HG02623 (cell line): ENCODE results near the gene MRPL52.
"Not testable (repeated sequence)": the region's sequence is repeated elsewhere in the genome, so short reads cannot be mapped to it uniquely, and the experiment has no call there.

Experiments used
- ATAC-seq: cut with Tn5 transposase; IDR thresholded peaks from one replicate; pipeline ENCODE4 v1.9.1; 2021; ENCODE audit warnings: moderate library complexity; ENCODE audit not compliant: unreplicated experiment

MRPL52 gene

DNA sequence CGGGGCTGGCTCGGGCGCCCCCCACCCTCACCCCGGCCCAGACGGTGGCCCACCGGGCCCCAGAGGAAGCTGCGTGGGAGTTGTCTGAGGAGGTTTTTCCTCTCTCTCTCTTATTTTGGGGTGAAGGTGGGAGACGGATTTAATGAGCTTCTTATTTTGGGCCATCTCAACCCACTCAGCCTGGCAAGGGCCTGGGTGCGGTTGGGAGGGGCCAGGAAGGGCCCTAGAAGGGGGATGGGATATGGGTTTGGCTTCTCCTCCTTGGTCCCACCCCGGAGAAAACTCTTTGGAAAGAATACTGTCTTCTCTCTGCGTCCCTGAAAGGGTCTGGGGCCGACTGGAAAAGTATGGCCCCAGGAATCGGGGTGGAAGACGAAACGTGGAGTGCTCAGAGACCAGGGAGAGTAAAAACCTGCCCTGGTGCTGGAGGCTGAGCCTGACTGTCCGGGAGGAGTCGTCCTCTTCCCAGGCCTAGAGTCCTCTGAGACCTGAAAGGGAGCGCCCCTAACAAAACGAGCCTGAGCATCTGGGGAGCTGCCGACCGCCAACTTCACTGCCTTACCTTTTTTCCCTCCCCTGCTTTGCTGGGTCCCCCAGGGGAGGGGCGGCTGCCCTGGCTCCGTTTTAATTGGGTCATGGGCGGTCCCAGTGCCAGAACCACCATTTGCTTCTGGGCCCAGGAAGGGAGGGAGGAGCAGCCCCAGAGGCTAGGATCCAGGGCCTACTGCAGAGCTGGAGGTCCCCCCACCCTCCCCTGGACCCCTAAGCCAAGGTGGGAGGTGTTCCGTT is 8.3 kb downstream of the MRPL52 start:
- ATAC-seq: no peak

DNA sequence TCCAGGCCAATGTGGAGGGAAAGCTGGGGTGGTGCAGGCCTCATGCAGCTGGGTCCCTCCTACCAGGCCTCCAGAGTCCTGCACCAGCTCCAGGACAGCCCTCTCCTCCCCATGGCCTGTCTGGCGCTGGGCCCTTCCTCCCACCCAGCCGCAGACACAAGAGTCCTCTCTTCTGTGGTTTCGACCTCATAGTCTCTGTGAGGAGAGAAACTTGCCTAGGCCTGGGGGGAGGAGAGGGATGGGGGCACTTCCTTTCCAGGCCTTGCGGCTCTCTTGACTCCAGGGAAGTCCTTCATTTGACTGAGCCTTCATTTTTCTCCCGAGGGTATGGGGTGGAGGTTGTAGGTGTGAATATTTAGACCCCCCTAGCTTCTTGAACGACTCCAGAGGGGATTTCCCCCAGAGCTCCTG is 8.9 kb downstream of the MRPL52 start:
- ATAC-seq: no peak

DNA sequence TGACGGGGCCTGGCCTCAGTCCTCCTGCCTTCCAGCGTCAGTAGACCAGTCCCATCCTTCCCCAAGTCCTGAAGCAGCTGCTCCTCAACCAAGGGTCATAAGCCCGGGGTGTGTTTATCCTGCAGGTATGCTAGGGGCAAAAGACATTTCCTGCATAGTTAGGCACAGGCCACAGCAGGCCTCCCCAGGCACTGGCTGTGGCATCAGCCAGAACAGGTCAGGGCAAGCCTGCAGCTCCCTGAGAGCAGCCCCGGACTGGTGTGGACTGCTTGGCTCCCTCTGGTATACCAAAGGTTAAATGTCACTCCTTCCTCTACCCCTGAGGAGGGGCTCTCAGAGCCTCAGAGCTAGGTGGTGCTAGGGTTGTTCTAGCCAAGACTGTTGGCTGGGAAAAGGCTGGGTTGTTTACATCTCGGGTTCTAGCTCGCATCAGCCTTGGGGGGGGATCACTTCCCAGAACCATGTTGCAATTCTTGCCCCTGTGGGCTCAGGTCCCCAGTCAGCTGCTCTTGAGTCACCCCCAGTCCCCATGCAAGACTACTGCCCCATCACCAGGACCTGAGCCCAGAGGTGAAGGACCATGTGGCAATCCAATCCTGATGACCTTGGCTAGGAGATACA is 9.6 kb downstream of the MRPL52 start:
- no peak for ATAC-seq

DNA sequence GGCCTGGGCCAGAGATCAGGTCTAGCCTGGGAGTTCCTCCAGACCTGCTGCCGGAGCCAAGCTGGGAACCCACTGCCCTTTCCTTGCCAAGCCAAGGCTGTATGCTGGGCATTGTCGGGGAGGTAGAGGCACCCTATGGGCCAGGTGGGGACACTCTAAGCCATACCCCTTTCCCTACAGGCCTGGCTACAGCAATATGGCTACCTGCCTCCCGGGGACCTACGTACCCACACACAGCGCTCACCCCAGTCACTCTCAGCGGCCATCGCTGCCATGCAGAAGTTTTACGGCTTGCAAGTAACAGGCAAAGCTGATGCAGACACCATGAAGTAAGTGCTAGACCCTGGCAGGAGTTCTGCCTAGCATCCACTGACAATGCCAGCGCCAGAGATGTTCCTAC is 11.6 kb downstream of the MRPL52 start:
- ATAC-seq: no peak

DNA sequence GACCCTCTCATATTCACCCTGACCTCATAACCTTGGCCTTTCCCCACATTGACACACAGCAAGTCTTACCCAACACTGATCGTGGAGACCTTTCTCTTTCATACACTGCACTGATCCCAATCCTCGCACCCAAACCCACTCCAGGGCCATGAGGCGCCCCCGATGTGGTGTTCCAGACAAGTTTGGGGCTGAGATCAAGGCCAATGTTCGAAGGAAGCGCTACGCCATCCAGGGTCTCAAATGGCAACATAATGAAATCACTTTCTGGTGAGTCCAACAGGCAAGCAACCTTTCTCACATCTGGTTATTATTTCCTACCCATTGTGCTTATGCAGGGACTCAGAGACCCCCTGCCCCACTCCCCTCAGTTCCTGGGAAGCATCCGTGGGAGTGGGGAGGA is 12.1 kb downstream of the MRPL52 start:
- no peak for ATAC-seq

DNA sequence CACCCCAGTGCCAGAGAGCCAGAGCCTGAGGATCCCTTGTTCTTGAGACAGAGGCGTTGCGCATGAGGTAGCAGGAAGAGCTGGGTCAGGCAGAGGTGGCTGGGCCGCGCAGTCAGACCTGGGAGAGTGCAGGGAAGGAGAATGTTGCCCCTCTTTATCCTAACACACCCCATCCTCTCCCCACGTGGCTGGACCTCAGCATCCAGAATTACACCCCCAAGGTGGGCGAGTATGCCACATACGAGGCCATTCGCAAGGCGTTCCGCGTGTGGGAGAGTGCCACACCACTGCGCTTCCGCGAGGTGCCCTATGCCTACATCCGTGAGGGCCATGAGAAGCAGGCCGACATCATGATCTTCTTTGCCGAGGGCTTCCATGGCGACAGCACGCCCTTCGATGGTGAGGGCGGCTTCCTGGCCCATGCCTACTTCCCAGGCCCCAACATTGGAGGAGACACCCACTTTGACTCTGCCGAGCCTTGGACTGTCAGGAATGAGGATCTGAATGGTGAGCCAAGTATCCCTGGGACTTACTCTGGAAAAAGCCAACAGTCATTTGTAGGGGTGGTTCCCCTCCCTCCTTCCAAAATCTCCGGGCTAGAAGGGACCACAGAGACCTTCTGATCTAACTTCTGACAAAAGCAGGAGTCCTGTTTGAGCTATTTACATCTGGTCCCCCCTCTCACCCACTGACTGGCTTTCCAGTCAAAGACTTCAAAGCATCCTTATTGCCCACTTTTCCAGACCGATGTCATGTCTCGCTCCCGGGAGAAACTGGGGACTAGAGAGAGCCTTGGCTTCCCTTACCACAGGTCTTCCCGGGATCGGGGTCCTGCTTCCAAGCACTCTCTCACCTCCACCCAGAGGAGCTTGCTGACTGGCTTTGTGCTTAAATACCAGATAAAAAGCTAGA is 12.8 kb downstream of the MRPL52 start:
- no peak for ATAC-seq

DNA sequence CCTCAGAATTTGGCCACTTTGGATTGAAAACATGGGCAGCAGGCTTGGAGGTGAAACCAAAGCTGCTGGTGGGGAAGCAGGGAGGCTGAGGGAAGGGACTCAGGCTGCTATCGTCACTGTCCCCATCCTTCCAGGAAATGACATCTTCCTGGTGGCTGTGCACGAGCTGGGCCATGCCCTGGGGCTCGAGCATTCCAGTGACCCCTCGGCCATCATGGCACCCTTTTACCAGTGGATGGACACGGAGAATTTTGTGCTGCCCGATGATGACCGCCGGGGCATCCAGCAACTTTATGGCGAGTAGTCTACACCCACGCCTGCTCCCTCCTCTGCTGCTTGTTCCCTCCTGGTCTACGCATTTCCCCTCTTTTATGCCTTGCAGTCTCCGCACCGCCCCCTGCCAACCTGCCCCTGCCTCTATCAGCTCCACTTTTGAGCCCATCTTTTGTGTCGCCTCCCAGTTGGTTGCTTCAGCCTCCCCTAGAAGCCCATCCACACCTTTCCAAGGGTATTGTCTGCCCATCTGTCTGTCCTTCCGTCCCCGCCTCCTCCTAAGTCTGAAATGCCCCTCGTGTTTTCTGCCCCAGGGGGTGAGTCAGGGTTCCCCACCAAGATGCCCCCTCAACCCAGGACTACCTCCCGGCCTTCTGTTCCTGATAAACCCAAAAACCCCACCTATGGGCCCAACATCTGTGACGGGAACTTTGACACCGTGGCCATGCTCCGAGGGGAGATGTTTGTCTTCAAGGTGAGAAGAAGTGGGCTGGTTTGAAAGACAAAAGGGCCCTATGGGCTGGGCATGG is 13.6 kb downstream of the MRPL52 start:
- no peak for ATAC-seq

DNA sequence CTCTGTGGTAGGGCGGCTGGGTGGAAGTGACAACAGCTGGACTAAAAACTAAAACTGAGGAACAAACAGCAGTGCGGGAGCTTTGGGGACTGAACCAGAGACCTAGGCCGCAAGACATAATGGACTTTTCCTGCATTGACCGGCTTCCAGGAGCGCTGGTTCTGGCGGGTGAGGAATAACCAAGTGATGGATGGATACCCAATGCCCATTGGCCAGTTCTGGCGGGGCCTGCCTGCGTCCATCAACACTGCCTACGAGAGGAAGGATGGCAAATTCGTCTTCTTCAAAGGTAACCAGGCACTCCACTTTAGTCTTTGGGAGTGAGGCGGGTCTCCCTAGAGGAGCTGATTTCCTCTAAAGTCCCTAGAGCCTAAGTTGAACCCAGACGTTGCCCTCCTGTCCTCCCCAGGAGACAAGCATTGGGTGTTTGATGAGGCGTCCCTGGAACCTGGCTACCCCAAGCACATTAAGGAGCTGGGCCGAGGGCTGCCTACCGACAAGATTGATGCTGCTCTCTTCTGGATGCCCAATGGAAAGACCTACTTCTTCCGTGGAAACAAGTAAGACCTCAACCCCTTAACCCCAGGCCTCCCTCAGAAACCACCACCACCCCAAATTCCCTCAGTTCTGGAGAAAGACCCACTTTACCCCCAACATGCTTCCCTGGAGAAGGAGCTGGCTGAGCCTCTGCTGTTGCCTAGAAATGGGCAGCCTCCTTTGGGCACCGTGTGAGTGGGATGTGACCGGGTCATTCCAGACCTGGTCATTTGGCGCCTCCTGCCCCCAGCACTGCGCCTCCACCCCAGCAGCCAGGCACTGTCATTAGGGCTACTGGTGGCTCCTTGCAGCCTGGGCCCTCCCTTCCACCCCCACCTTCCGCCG is 14.8 kb downstream of the MRPL52 start:
- no peak for ATAC-seq

DNA sequence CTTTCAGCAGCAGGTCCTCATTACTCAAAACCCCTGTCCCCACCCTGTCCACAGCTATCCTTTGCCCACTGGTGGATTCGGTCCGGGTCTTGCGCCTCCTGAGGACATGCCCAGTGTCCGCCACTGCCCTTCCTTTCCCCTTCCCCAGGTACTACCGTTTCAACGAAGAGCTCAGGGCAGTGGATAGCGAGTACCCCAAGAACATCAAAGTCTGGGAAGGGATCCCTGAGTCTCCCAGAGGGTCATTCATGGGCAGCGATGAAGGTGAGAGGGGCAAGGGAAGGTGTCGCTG is 15.4 kb downstream of the MRPL52 start:
- no peak for ATAC-seq

DNA sequence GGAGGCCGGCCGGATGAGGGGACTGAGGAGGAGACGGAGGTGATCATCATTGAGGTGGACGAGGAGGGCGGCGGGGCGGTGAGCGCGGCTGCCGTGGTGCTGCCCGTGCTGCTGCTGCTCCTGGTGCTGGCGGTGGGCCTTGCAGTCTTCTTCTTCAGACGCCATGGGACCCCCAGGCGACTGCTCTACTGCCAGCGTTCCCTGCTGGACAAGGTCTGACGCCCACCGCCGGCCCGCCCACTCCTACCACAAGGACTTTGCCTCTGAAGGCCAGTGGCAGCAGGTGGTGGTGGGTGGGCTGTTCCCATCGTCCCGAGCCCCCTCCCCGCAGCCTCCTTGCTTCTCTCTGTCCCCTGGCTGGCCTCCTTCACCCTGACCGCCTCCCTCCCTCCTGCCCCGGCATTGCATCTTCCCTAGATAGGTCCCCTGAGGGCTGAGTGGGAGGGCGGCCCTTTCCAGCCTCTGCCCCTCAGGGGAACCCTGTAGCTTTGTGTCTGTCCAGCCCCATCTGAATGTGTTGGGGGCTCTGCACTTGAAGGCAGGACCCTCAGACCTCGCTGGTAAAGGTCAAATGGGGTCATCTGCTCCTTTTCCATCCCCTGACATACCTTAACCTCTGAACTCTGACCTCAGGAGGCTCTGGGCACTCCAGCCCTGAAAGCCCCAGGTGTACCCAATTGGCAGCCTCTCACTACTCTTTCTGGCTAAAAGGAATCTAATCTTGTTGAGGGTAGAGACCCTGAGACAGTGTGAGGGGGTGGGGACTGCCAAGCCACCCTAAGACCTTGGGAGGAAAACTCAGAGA is 16.3 kb downstream of the MRPL52 start:
- no peak for ATAC-seq

DNA sequence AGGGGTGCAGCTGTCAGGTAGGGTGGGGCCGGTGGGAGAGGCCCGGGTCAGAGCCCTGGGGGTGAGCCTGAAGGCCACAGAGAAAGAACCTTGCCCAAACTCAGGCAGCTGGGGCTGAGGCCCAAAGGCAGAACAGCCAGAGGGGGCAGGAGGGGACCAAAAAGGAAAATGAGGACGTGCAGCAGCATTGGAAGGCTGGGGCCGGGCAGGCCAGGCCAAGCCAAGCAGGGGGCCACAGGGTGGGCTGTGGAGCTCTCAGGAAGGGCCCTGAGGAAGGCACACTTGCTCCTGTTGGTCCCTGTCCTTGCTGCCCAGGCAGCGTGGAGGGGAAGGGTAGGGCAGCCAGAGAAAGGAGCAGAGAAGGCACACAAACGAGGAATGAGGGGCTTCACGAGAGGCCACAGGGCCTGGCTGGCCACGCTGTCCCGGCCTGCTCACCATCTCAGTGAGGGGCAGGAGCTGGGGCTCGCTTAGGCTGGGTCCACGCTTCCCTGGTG is 17.2 kb downstream of the MRPL52 start:
- no peak for ATAC-seq

DNA sequence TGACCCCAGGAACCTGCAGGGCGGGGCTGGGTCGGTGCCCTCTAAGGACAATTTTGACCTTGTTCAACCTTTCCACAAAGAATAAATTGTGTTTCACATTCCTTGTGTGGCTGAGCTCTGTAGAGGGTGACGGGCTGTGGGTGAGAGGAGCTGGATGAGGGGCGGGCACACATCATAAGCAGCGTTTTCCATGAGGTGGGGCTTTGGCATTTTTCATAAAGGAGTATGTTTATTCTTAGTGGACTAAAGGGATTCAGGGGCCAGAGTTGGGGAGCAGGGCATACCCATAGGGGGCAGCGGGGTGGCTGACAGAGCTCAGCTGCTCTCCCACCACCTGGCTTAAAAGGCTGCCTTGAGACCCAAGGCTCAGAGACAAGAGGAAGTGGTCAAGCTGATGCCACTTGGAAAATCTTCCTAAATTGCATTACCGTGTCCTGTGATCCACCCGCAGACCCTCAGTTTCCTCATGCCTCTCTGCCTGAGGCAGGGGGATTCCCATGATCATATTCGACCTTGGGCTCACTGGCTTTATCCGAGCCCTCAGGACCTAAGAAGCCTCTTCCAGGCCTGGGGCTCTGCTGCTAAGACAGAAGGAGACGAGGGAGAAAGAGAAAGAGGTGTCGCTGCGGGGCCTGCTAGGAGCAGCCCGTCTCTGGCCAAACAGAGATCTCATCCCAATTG is 18.1 kb downstream of the MRPL52 start:
- no peak for ATAC-seq

DNA sequence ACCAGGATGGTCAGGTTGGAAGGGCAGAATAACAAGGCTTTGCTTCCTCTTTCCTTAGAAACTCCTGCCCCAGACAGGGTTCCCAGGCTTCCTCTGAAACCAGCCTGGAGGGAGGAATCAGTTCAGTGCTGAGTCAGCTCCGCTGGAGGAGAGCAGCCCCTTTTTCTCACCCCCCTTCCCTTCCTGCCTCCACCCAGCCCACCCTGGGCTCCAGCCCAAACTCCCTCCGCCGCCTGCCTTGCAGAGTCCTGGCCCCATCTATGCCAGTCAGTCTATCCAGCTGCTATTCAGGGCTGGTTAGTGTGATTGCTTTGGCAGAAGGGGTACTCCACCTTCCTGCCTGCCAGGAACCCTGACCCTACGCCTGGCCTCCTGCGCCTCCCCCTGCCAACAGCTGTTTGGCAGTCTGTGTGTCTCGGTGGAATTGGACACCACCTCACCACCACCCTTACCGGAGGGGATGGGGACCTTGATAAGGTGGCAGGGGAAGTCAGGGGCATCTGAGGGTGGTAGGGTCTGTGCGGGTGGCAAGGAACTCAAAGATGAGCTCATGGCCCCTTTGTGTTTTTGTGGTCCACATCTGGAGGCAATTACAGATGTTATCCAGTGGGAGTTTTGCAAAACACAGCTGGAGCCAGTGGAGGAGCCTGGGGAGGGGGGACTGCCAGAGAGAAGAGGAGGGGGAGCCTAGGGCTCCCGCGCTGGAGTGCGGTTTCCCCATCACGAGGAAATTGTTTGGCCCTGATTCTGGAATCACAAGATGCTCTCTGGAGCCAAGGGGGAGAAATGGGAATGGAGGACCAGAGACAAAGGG is 18.9 kb downstream of the MRPL52 start:
- ATAC-seq: no peak

DNA sequence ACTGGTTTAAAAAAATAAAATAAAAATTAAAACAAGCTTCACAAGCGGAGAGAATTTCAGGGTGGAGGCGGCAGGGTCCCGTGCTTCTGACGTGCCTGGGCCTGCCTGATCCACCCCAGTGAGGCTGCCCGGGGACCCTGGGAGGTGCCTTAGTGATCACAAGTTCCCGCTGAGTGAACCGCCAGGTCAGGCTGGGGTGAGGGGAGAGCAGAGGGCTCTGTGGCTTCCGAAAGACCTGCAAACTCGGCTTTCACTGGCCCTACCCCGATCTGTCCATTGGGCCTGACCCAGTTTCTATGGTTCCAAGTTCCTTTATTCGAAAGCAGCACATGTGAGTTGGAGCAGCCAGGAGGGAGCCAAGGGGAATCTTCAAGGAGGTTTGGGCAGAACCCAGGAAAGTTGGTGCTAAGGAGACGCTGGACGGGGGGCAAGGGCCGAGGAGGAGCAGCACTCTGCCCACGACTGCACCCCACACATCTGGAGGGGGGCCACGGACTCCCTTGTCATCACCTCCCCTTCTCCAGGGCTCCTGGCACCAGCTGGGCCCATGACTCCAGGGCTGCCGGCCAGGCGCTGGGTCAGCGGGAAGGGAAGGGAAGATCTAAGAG is 19.6 kb downstream of the MRPL52 start:
- no peak for ATAC-seq

DNA sequence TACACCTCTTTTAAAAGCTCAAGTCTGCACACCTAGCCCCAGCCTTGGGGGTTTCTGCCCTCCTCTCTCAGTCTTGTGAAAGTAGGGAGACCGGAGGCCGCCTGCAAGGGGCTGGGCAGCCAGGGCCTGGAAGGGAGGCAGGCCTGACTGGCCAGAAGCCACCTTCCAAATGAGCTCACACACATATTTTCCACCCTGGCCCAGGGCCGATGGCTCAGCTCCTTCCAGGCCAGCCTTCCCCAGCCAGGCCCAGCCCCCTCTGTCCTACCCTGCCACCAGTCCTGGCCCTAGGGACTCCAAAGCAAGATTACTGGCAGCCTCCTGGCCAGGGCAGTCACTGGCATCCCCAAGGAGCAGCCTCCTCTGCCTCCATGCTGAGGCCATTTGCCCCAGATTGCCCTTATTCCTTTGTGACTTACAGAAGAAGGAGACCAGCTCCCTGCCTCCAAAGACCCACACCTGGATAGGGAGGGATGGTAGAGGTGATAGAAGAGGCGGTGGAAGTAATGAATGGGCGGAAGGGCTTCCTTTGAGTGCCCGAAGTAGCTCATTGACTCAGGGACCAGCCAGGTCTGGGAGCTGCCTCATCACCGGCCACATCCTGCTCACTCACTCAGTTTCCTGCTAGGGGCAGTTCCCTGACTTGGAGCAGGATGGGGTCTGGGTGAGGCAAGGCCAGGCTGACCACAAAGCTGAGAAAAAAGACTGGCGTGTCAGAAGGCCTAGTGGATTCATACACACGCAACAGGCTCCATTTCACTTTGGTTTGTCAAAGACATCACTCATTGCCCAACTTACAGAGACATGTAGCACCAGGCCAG is 21.5 kb downstream of the MRPL52 start:
- no peak for ATAC-seq

DNA sequence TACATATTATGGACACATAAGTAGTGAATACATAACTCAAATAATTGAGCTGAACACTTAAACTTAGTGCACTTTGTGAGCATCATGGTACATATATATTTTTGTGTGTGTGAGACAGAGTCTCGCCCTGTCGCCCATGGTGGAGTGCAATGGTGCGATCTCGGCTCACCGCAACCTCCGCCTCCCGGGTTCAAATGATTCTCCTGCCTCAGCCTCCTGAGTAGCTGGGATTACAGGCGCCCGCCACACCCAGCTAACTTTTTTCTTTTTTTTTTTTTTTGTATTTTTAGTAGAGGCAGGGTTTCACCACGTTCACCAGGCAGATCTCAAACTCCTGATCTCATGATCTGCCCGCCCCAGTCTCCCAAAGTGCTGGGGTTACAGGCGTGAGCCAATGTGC is 22.5 kb downstream of the MRPL52 start:
- not testable (repeated sequence) for ATAC-seq

DNA sequence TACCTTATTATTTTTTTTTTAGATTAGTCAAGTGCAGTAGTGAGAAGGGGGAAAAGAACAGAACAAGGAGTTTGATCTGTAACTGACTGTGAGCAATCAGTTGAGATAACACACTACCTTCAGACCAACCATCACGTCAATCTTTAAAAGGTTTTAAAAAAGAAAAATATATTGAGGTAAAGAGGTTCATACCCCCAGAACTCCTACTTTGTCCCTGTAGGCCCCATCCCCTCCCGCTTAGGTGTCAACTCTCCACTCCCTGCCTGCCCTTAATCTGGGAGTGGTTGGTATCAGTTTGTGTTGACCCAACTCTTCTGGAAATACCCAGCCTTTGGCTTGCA is 22.9 kb downstream of the MRPL52 start:
- no peak for ATAC-seq
